HEK293 (cell line): ENCODE results near the gene COA5.

Experiments
- CTCF ChIP-seq: fragments of 450-650 bp; formaldehyde crosslinking; IDR thresholded peaks from 2 replicates; pipeline ENCODE4 v1.5.1; 2016; ENCODE audit warnings: missing biosample characterization, missing genetic modification characterization
- REST ChIP-seq: fragments of 450-650 bp; formaldehyde crosslinking; IDR thresholded peaks from 2 replicates; pipeline ENCODE4 v1.5.1; 2016; ENCODE audit warnings: missing biosample characterization, missing genetic modification characterization
- ZBTB8A ChIP-seq: fragments of 450-650 bp; formaldehyde crosslinking; IDR thresholded peaks from 2 replicates; pipeline ENCODE4 v1.5.1; 2016; ENCODE audit warnings: missing biosample characterization, missing genetic modification characterization
- ZNF140 ChIP-seq: fragments of 450-650 bp; formaldehyde crosslinking; IDR thresholded peaks from 2 replicates; pipeline ENCODE4 v1.5.1; 2016; ENCODE audit warnings: missing biosample characterization, missing genetic modification characterization

DNA sequence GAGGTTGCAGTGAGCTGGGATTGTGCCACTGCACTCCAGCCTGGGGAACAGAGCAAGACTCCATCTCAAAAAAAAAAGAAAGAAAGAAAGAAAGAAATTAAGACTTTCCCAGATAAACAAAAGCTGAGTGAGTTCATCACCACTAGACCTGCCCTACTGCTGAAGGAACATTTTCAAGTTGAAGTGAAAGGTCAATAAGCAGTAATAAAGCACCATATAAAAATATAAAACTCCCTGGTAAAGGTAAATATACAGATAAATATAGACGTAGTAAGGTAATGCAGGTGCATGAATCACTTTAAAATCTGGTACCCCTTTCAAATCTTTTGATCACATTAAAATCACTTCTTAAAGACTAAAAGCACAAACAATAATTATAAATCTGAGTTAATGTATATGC lies 42.7 kb upstream of the COA5 start:
- no peak for TF ChIP-seq CTCF
- no peak for TF ChIP-seq ZNF140 (tag by site-specific recombination)
- TF ChIP-seq REST, result no peak
- TF ChIP-seq ZBTB8A (tag by site-specific recombination), result no peak
